GM06990 (cell line): ENCODE data around the gene RIBC1.
"Not testable (repeated sequence)": the region's sequence is repeated elsewhere in the genome, so short reads cannot be mapped to it uniquely, and the experiment has no call there.

ENCODE experiments used
- DNase-seq: peaks from one replicate; pipeline ENCODE4 v3.0.0-alpha.2; 2011; ENCODE audit not compliant: insufficient read length; ENCODE audit errors: extremely low read depth
- H3K27me3 ChIP-seq: replicated peaks from 2 replicates; pipeline ENCODE4 v1.6.0; 2011; ENCODE audit warnings: low read length; ENCODE audit not compliant: control insufficient read depth, insufficient read depth
- H3K36me3 ChIP-seq: 2 replicates; pipeline ENCODE4 v1.5.1; 2011; ENCODE audit warnings: low read length; ENCODE audit not compliant: control insufficient read depth, insufficient read depth
- H3K4me3 ChIP-seq: replicated peaks from 2 replicates; pipeline ENCODE4 v1.5.1; 2011; ENCODE audit warnings: low read depth, mild to moderate bottlenecking, control low read depth, low read length
- TF ChIP-seq, protein P1 (sequence below): IDR thresholded peaks from 2 replicates; pipeline ENCODE4 v1.5.1; 2011; ENCODE audit warnings: low read length, control low read depth, mild to moderate bottlenecking, inconsistent platforms; ENCODE audit not compliant: insufficient read depth, poor library complexity, severe bottlenecking

RIBC1 gene

DNA sequence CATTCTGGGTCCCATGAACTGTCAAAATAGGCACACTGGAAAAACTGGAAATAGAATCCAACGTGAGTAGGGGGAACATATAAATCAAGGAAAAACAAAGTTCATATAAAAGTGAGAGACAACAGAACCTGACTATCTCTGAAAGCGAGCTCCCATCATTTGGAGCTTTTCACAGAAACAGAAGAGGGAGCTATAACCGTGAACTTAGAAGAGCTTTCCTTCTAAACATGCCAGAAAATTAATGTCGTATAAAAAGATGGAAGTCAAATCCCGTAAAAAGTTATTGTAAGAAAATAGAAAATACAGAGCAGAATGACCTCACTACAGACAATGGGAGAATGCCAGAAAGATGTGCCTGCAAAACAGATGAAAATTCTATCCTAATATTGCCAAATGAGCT, 35.4 kb downstream of the RIBC1 start:
- Histone ChIP-seq H3K27me3 (no peaks in the 10 kb centered on the region), H3K36me3 (no peaks in the 10 kb centered on the region), H3K4me3 (no peak overlapping the region)
- DNase-seq: no peak
- TF ChIP-seq, protein P1, sequence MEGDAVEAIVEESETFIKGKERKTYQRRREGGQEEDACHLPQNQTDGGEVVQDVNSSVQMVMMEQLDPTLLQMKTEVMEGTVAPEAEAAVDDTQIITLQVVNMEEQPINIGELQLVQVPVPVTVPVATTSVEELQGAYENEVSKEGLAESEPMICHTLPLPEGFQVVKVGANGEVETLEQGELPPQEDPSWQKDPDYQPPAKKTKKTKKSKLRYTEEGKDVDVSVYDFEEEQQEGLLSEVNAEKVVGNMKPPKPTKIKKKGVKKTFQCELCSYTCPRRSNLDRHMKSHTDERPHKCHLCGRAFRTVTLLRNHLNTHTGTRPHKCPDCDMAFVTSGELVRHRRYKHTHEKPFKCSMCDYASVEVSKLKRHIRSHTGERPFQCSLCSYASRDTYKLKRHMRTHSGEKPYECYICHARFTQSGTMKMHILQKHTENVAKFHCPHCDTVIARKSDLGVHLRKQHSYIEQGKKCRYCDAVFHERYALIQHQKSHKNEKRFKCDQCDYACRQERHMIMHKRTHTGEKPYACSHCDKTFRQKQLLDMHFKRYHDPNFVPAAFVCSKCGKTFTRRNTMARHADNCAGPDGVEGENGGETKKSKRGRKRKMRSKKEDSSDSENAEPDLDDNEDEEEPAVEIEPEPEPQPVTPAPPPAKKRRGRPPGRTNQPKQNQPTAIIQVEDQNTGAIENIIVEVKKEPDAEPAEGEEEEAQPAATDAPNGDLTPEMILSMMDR: no peak

- H3K27me3 ChIP-seq, DNase-seq, H3K36me3 ChIP-seq, H3K4me3 ChIP-seq: not testable (repeated sequence)
These were observed 46.0 kb downstream of the RIBC1 start for GRCh38 chrX:53468659-53469058.

DNA sequence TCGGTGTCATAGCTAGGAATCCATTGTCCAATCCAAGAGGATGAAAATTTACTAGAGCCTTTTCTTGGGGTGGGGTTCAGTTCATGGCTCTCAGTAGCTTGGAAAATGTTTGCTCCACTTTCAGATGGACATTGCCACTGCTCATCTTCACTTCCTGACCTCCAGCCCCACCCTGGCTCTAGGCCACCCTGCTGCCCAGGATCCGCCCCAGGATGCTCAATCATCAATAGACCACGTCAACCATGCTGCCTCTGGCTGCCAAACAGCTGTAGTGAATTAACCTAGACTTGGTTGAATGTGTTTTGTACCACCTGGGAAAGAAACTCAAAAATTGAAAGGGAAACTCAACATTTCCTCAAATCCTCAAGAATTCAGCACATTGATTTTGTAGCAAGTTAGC, 48.7 kb downstream of the RIBC1 start:
- Histone ChIP-seq H3K27me3 (no peaks in the 10 kb centered on the region; the same call in 1 of the 2 replicates), H3K36me3 (no peaks in the 10 kb centered on the region), H3K4me3 (no peak overlapping the region)
- no peak for DNase-seq
- TF ChIP-seq, protein P1: no peak

DNA sequence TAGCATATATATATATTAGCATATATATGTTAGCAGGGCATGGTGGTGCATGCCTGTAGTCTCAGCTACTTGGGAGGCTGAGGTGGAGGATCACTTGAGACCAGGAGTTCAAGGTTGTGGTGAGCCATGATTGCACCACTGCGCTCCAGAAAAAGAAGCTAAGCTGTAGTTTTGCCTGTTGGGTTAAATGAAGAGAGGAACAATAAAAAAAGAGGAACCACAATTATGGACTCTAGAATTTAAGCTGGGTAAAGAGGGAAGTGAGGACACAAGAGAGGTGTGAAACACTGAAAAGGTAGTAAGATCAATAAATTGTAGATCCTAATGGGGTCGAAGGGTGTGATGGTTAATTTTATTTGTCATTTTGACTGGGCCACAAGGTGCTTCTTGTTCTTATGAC, 52.0 kb downstream of the RIBC1 start:
- DNase-seq: no peak
- no peak overlapping the region for H3K4me3 ChIP-seq
- TF ChIP-seq, protein P1: no peak
- no peaks in the 10 kb centered on the region; the same call in 1 of the 2 replicates for H3K27me3 ChIP-seq
- no peaks in the 10 kb centered on the region for H3K36me3 ChIP-seq

DNA sequence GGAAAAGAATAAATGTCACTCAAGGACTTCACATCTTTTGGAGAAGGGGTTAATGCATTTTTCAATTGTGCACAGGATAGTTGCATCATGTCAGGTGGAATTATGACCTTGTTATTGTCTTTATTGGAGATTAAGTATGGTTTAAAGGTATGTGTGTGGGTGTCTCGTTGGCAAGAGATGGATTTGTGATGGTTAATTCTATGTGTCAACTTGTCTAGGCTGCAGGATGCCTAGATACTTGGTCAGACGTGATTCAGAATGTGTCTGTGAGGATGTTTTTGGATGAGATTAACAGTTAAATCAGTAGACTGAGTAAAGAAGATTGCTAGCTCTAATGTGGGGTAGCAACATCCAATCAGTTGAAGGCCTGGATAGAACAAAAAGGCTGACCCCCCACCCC, 53.7 kb downstream of the RIBC1 start:
- Histone ChIP-seq H3K27me3 (no peaks in the 10 kb centered on the region; the same call in 1 of the 2 replicates), H3K4me3 (no peak overlapping the region), H3K36me3 (no peaks in the 10 kb centered on the region)
- no peak for DNase-seq
- TF ChIP-seq, protein P1: no peak

DNA sequence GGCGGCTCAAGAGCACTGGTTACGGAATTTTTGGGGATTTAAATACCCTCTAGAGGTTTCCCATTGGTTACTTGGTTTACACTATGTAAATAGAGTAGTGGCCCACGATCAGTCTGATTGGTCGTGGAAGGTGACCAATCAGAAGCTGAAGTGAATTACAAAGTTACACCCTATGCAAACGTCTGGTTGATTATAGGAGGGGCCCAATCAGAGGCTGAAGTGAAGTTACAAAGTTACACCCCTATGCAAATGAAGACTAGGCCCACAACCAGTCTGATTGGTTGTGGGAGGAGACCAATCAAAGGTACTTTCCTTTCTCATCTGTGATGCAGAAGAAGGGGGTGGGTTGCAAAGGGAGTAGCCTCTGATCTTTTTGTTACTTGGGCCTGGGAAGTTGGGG, 56.6 kb downstream of the RIBC1 start:
- Histone ChIP-seq H3K27me3 (no peaks in the 10 kb centered on the region; the same call in 1 of the 2 replicates), H3K4me3 (no peak overlapping the region), H3K36me3 (no peaks in the 10 kb centered on the region)
- TF ChIP-seq, protein P1: no peak
- DNase-seq: no peak
